DOHH2 (cell line): Measurements from ENCODE around the gene CLIC4.

Source experiments
- CTCF ChIP-seq: fragments of 200-600 bp; sonication (generic); IDR thresholded peaks from one replicate; pipeline ENCODE4 v1.5.1; 2014; ENCODE audit warnings: antibody characterized with exemption, mild to moderate bottlenecking, low read depth, low read length; ENCODE audit not compliant: poor library complexity, severe bottlenecking
- EZH2phosphoT487 ChIP-seq: fragments of 200-600 bp; sonication (generic); IDR thresholded peaks from 2 replicates; pipeline ENCODE4 v1.6.1; 2017; ENCODE audit warnings: borderline replicate concordance, mild to moderate bottlenecking, antibody characterized with exemption, low read length, moderate library complexity, mixed read lengths

- no peak for TF ChIP-seq CTCF
- TF ChIP-seq EZH2phosphoT487: no peak
These were observed 19.2 kb downstream of the CLIC4 start for GRCh38 chr1:24764439-24764838.
